DND-41 (cell line): Measurements from ENCODE around the gene FBLN5.

Source experiments
- CTCF ChIP-seq: IDR thresholded peaks from 2 replicates; pipeline ENCODE4 v1.5.1; 2012; ENCODE audit warnings: borderline replicate concordance, low read length, moderate library complexity, mild to moderate bottlenecking; ENCODE audit not compliant: poor library complexity, severe bottlenecking; ENCODE audit errors: extremely low read depth
- EZH2 ChIP-seq: IDR thresholded peaks from 3 replicates; pipeline ENCODE4 v1.6.1; 2012; ENCODE audit warnings: borderline replicate concordance, low read depth, mild to moderate bottlenecking, moderate library complexity, low read length, inconsistent platforms; ENCODE audit not compliant: severe bottlenecking

DNA sequence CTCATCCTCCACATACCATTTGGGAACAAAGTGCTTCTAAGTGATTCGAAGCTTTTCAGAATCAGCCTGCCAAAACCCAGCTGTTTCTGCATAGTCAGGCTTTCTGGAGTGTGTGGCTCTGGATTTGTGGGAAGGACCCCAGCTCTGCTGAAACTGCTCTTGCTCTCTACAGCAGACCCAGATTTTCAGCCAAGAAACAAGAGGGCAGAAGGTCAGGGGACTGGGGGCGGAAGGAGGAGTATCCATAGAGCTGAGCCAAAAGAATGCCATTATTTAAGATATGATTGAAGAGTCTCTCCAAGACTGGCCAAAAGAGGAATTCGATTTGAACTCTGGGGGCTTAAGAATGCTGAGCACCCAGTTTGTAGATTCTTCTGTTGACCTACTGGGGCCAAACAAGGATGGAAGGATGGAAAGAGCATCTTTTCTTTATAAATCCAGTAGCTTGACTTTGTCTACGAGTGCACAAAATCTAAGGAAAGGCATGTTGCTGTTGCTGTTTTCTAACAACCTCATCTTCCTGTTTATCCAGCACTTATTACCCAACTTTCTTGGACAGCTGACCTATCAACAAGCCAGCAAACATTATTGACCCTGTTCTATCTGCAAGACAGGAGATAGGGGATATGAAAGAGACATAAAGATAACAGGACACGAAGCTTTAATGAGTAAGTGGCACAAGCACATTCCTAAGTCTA, 29.2 kb downstream of the FBLN5 start:
- TF ChIP-seq CTCF (no peak), EZH2 (no peak)
